H9 (cell line): Measurements from ENCODE around the gene HPS4. TPM values are rescaled to one million over a fixed set of nuclear protein-coding genes. Genes with fewer than 3 reads are reported as not detected.

Experiments used
- DNase-seq: peaks from one replicate; pipeline ENCODE4 v3.0.0-alpha.2; 2017
- H2AFZ ChIP-seq: one replicate; pipeline ENCODE4 v1.6.1; 2013; ENCODE audit warnings: mild to moderate bottlenecking, low read length, control low read depth, moderate library complexity
- H2AK5ac ChIP-seq: 2 replicates; pipeline ENCODE4 v1.6.1; 2013; ENCODE audit warnings: low read length, control low read depth, mixed read lengths; ENCODE audit not compliant: insufficient read length
- H2BK120ac ChIP-seq: one replicate; pipeline ENCODE4 v1.6.1; 2013; ENCODE audit warnings: low read depth, mild to moderate bottlenecking, low read length, control low read depth, inconsistent platforms; ENCODE audit not compliant: poor library complexity, severe bottlenecking
- H2BK12ac ChIP-seq: 2 replicates; pipeline ENCODE4 v1.6.1; 2013; ENCODE audit warnings: low read length, control low read depth, mixed read lengths, low read depth; ENCODE audit not compliant: insufficient read length
- H2BK15ac ChIP-seq: 2 replicates; pipeline ENCODE4 v1.6.1; 2013; ENCODE audit warnings: low read depth, low read length, control low read depth
- H2BK20ac ChIP-seq: one replicate; pipeline ENCODE4 v1.6.1; 2013; ENCODE audit warnings: low read depth, mild to moderate bottlenecking, low read length, control low read depth, inconsistent platforms; ENCODE audit not compliant: poor library complexity, severe bottlenecking
- H2BK5ac ChIP-seq: 2 replicates; pipeline ENCODE4 v1.6.1; 2013; ENCODE audit warnings: low read length, control low read depth, mixed read lengths; ENCODE audit not compliant: insufficient read length
- H3K14ac ChIP-seq: 2 replicates; pipeline ENCODE4 v1.6.1; 2013; ENCODE audit warnings: low read length, control low read depth; ENCODE audit not compliant: insufficient read depth
- H3K18ac ChIP-seq: 2 replicates; pipeline ENCODE4 v1.6.1; 2013; ENCODE audit warnings: low read depth, mild to moderate bottlenecking, mixed read lengths, low read length, control low read depth; ENCODE audit not compliant: insufficient read length
- H3K23ac ChIP-seq: 2 replicates; pipeline ENCODE4 v1.6.1; 2013; ENCODE audit warnings: low read length, control low read depth, mixed read lengths, low read depth; ENCODE audit not compliant: insufficient read length
- H3K23me2 ChIP-seq: 2 replicates; pipeline ENCODE4 v1.6.1; 2013; ENCODE audit warnings: low read depth, mild to moderate bottlenecking, mixed read lengths, low read length, control low read depth; ENCODE audit not compliant: insufficient read length, poor library complexity, severe bottlenecking
- H3K27ac ChIP-seq: 2 replicates; pipeline ENCODE4 v1.5.1; 2013; ENCODE audit warnings: low read length, control low read depth, mixed read lengths, low read depth; ENCODE audit not compliant: insufficient read length
- H3K27me3 ChIP-seq: 2 replicates; pipeline ENCODE4 v1.6.1; 2013; ENCODE audit warnings: low read length, control low read depth, inconsistent platforms; ENCODE audit not compliant: insufficient read depth
- H3K4ac ChIP-seq: 2 replicates; pipeline ENCODE4 v1.6.1; 2013; ENCODE audit warnings: low read depth, mild to moderate bottlenecking, control low read depth, inconsistent platforms, low read length, moderate library complexity
- H3K4me1 ChIP-seq: 2 replicates; pipeline ENCODE4 v1.6.1; 2013; ENCODE audit warnings: low read length, control low read depth, inconsistent platforms; ENCODE audit not compliant: insufficient read depth
- H3K4me2 ChIP-seq: 2 replicates; pipeline ENCODE4 v1.6.1; 2013; ENCODE audit warnings: low read length, control low read depth, mixed read lengths; ENCODE audit not compliant: insufficient read length, insufficient read depth
- H3K56ac ChIP-seq: 2 replicates; pipeline ENCODE4 v1.6.1; 2013; ENCODE audit warnings: low read depth, mild to moderate bottlenecking, mixed read lengths, low read length, control low read depth; ENCODE audit not compliant: insufficient read length
- H3K79me1 ChIP-seq: 2 replicates; pipeline ENCODE4 v1.6.1; 2013; ENCODE audit warnings: low read depth, mild to moderate bottlenecking, moderate library complexity, low read length, control low read depth, inconsistent platforms; ENCODE audit not compliant: insufficient read depth, poor library complexity, severe bottlenecking
- H3K79me2 ChIP-seq: 2 replicates; pipeline ENCODE4 v1.6.1; 2013; ENCODE audit warnings: low read length, control low read depth, inconsistent platforms; ENCODE audit not compliant: insufficient read depth
- H3K9ac ChIP-seq: 2 replicates; pipeline ENCODE4 v1.6.1; 2013; ENCODE audit warnings: low read length, control low read depth, mixed read lengths; ENCODE audit not compliant: insufficient read length; ENCODE audit errors: extremely low read depth
- H3K9me3 ChIP-seq: one replicate; pipeline ENCODE4 v1.6.1; 2013; ENCODE audit warnings: low read depth, low read length, inconsistent platforms; ENCODE audit not compliant: control insufficient read depth
- H3T11ph ChIP-seq: one replicate; pipeline ENCODE4 v1.6.1; 2013; ENCODE audit warnings: mild to moderate bottlenecking, low read length, control low read depth, inconsistent platforms
- H4K20me1 ChIP-seq: one replicate; pipeline ENCODE4 v1.6.1; 2013; ENCODE audit not compliant: control insufficient read depth, insufficient read length, insufficient read depth
- H4K5ac ChIP-seq: 2 replicates; pipeline ENCODE4 v1.6.1; 2013; ENCODE audit warnings: low read depth, mild to moderate bottlenecking, mixed read lengths, low read length, control low read depth; ENCODE audit not compliant: insufficient read length
- H4K8ac ChIP-seq: replicated peaks from 2 replicates; pipeline ENCODE4 v1.6.1; 2013; ENCODE audit warnings: low read length, control low read depth, mixed read lengths, low read depth; ENCODE audit not compliant: insufficient read length
- H4K91ac ChIP-seq: 2 replicates; pipeline ENCODE4 v1.6.1; 2013; ENCODE audit warnings: low read depth, mild to moderate bottlenecking, moderate library complexity, mixed read lengths, low read length, control low read depth; ENCODE audit not compliant: insufficient read length
- H3K27ac Mint-ChIP-seq, 3 experiments: 2 replicates in 2 of 3; 3 replicates in 1 of 3; pipeline ENCODE4 v1.8.0; 2020 to 2021; ENCODE audit warnings: mixed read lengths in 3 of 3, mild to moderate bottlenecking in 1 of 3, moderate library complexity in 1 of 3
- H3K27me3 Mint-ChIP-seq: 2 replicates; pipeline ENCODE4 v1.8.0; 2021; ENCODE audit warnings: low read depth, mild to moderate bottlenecking, moderate library complexity, mixed read lengths
- H3K36me3 Mint-ChIP-seq, 3 experiments: 2 replicates in 2 of 3; 3 replicates in 1 of 3; pipeline ENCODE4 v1.8.0; 2020 to 2021; ENCODE audit warnings: low read depth in 3 of 3, mixed read lengths in 3 of 3; ENCODE audit not compliant: insufficient read depth in 1 of 3
- H3K4me1 Mint-ChIP-seq, 2 experiments: 2 replicates each; pipeline ENCODE4 v1.8.0; 2020; ENCODE audit warnings: mixed read lengths in 2 of 2
- H3K4me3 Mint-ChIP-seq, 2 experiments: 2 replicates in 1 of 2; 3 replicates in 1 of 2; pipeline ENCODE4 v1.8.0; 2020 to 2021; ENCODE audit warnings: mild to moderate bottlenecking in 2 of 2, mixed read lengths in 2 of 2, moderate library complexity in 1 of 2
- H3K9me3 Mint-ChIP-seq, 2 experiments: 2 replicates in 1 of 2; 3 replicates in 1 of 2; pipeline ENCODE4 v1.8.0; 2020; ENCODE audit warnings: mild to moderate bottlenecking in 2 of 2, mixed read lengths in 2 of 2, moderate library complexity in 1 of 2
- WGBS: extraction: QIAGEN DNeasy Blood & Tissue Kit; methylation state at CpG from one replicate; pipeline ENCODE4 v1.1.7; 2013; ENCODE audit warnings: missing lambda C conversion rate, low lambda C conversion rate, mixed read lengths; ENCODE audit not compliant: insufficient read length; ENCODE audit errors: extremely low coverage; 5-methylcytosine and 5-hydroxymethylcytosine counted together
- total RNA-seq: library from RNA; stranded (reverse); gene quantifications from 2 replicates; pipeline ENCODE4 v1.2.1, GENCODE V29; 2021
- TF ChIP-seq, protein P1 (sequence below): fragments of 200-600 bp; sonication (generic); conservative IDR thresholded peaks from 3 replicates; pipeline ENCODE4 v1.8.0; 2021; ENCODE audit warnings: antibody characterized with exemption, mild to moderate bottlenecking

The HPS4 gene
- total RNA-seq, 1 experiment from 2014 or later: 26.2 TPM

DNA sequence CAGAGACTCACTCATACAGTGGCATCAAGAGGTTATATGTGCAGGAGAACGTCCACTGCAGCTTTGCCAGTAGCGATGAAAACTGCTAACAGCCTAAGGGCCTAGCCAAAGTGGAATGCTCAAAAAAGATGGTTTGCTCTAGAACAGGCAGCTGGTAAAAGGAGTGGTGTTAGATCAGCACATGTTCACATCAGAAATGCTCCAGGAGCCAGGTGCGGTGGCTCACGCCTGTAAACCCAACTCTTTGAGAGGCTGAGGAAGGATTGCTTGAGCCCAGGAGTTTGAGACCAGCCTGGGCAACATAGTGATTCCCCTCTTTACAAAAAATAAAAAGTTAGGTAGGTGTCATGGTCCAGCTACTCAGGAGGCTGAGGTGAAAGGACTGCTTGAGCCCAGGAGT, 39.0 kb upstream of the HPS4 start:
- H3K4me3 Mint-ChIP-seq: no peak overlapping the region
- Histone ChIP-seq H3K14ac (no peak overlapping the region), H3K23ac (no peak overlapping the region), H2BK120ac (no peak overlapping the region), H4K8ac (no peak overlapping the region), H3K27me3 (no peaks in the 10 kb centered on the region), H4K5ac (no peak overlapping the region), H2BK5ac (no peak overlapping the region), H3K4ac (no peak overlapping the region), H3K18ac (no peak overlapping the region), H2AFZ (no peak overlapping the region), H4K20me1 (no peaks in the 10 kb centered on the region), H2BK15ac (no peak overlapping the region), H3K4me2 (no peak overlapping the region), H3K56ac (no peak overlapping the region), H3K27ac (no peak overlapping the region), H3K9ac (no peak overlapping the region), H2BK20ac (no peak overlapping the region), H3K79me2 (no peaks in the 10 kb centered on the region; the same call in 1 of the 2 replicates), H4K91ac (no peak overlapping the region), H2AK5ac (no peak overlapping the region), H3T11ph (no peak overlapping the region), H3K4me1 (no peaks in the 10 kb centered on the region), H3K79me1 (no peaks in the 10 kb centered on the region), H3K23me2 (no peaks in the 10 kb centered on the region), H2BK12ac (no peak overlapping the region), H3K9me3 (no peaks in the 10 kb centered on the region)
- H3K4me1 Mint-ChIP-seq: no peaks in the 10 kb centered on the region
- WGBS: no CpG with 5 or more reads among the region's 4 CpGs
- TF ChIP-seq, protein P1, sequence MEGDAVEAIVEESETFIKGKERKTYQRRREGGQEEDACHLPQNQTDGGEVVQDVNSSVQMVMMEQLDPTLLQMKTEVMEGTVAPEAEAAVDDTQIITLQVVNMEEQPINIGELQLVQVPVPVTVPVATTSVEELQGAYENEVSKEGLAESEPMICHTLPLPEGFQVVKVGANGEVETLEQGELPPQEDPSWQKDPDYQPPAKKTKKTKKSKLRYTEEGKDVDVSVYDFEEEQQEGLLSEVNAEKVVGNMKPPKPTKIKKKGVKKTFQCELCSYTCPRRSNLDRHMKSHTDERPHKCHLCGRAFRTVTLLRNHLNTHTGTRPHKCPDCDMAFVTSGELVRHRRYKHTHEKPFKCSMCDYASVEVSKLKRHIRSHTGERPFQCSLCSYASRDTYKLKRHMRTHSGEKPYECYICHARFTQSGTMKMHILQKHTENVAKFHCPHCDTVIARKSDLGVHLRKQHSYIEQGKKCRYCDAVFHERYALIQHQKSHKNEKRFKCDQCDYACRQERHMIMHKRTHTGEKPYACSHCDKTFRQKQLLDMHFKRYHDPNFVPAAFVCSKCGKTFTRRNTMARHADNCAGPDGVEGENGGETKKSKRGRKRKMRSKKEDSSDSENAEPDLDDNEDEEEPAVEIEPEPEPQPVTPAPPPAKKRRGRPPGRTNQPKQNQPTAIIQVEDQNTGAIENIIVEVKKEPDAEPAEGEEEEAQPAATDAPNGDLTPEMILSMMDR: no peak
- DNase-seq: no peak
- no peaks in the 10 kb centered on the region for H3K9me3 Mint-ChIP-seq
- H3K27me3 Mint-ChIP-seq: no peaks in the 10 kb centered on the region
- peak overlapping the region in 2 of 3 experiments; percentile 28 to 88; a peak in 2 of 7 replicates for H3K27ac Mint-ChIP-seq
- H3K36me3 Mint-ChIP-seq: peaks cover 6 to 39% (median 29%) of the 10 kb centered on the region in 3 experiments; a peak in 6 of 7 replicates
